Measurements from ENCODE around the gene CYP46A1.

GRCh38 chr14:99744199-99744872 is 60.2 kb downstream of the CYP46A1 start:
- no peak for TF ChIP-seq SIN3A (IDR thresholded peaks at IDR 0.05; ENCODE audit: borderline replicate concordance, insufficient read depth, low read length)
- TF ChIP-seq POLR2AphosphoS5 (IDR thresholded peaks at IDR 0.05; ENCODE audit: low read depth, low read length) = no peak
